ENCODE data around the gene TSPAN15. TPM values are rescaled to one million over a fixed set of nuclear protein-coding genes. Genes with fewer than 3 reads are reported as not detected.
A peak's percentile ranks its signal among the peaks of the same experiment; 100 is the strongest.

Gene TSPAN15
- total RNA-seq, 2 donors from 2014 or later, result 142 to 145 TPM

GRCh38 chr10:69457771-69458237, 6.5 kb downstream of the TSPAN15 start:
- DNase-seq (no peak), ATAC-seq (no peak)
- intact Hi-C loops (cut with DNase I, micrococcal nuclease), result no loop called here

- intact Hi-C loops (cut with DNase I, micrococcal nuclease), result no loop called here
- peak; percentile 78 to 92 for DNase-seq
- peak; percentile 90 for ATAC-seq
Measured at GRCh38 chr10:69458430-69459100, 7.3 kb downstream of the TSPAN15 start.

- intact Hi-C loops (cut with DNase I, micrococcal nuclease), result no loop called here
- ATAC-seq, result peak; percentile 73
- DNase-seq, result peak; percentile 34 to 62
Measured at GRCh38 chr10:69459101-69459790, 8.0 kb downstream of the TSPAN15 start.

- no peak for DNase-seq
- no peak for ATAC-seq
- intact Hi-C loops (cut with DNase I, micrococcal nuclease), result no loop called here
Measured at GRCh38 chr10:69459893-69460575, 8.8 kb downstream of the TSPAN15 start.

- intact Hi-C loops (cut with DNase I, micrococcal nuclease), result no loop called here
- DNase-seq, result no peak
- ATAC-seq, result no peak
Measured at GRCh38 chr10:69460576-69461242, 9.4 kb downstream of the TSPAN15 start.

- intact Hi-C loops (cut with DNase I, micrococcal nuclease), result no loop called here
- no peak for ATAC-seq
- DNase-seq, result no peak
Measured at GRCh38 chr10:69461243-69462025, 10.2 kb downstream of the TSPAN15 start.

GRCh38 chr10:69463886-69464285, 12.6 kb downstream of the TSPAN15 start:
- DNase-seq (no peak), ATAC-seq (no peak)
- intact Hi-C loops (cut with DNase I, micrococcal nuclease), result no loop called here

- intact Hi-C loops (cut with DNase I, micrococcal nuclease), result no loop called here
- ATAC-seq (no peak), DNase-seq (no peak)
Measured at GRCh38 chr10:69464401-69464800, 13.1 kb downstream of the TSPAN15 start.

- intact Hi-C loops (cut with DNase I, micrococcal nuclease), result no loop called here
- ATAC-seq (peak; percentile 76), DNase-seq (peak in 1 of 2 donors; percentile 61)
Measured at GRCh38 chr10:69464801-69465401, 13.6 kb downstream of the TSPAN15 start.

- no peak for ATAC-seq
- intact Hi-C loops (cut with DNase I, micrococcal nuclease), result no loop called here
- DNase-seq, result no peak
Measured at GRCh38 chr10:69465457-69466157, 14.3 kb downstream of the TSPAN15 start.

- ATAC-seq (no peak), DNase-seq (no peak)
Measured at GRCh38 chr10:69466158-69466490, 14.9 kb downstream of the TSPAN15 start.

GRCh38 chr10:69466689-69467088, 15.4 kb downstream of the TSPAN15 start:
- ATAC-seq, result no peak
- intact Hi-C loops (cut with DNase I, micrococcal nuclease), result no loop called here
- DNase-seq, result no peak

More at GRCh38 chr10:69466158-69466490, 14.9 kb downstream of the TSPAN15 start:
- intact Hi-C loops (cut with DNase I, micrococcal nuclease), result no loop called here

- DNase-seq, result no peak
- intact Hi-C loops (cut with DNase I, micrococcal nuclease), result no loop called here
- no peak for ATAC-seq
Measured at GRCh38 chr10:69467928-69468750, 16.9 kb downstream of the TSPAN15 start.

- intact Hi-C loops (cut with DNase I, micrococcal nuclease), result no loop called here
- ATAC-seq (no peak), DNase-seq (no peak)
Measured at GRCh38 chr10:69468751-69469089, 17.5 kb downstream of the TSPAN15 start.

- DNase-seq (no peak), ATAC-seq (no peak)
Measured at GRCh38 chr10:69469976-69470375, 18.7 kb downstream of the TSPAN15 start.

GRCh38 chr10:69470463-69471384, 19.5 kb downstream of the TSPAN15 start:
- ATAC-seq, result no peak
- intact Hi-C loops (cut with DNase I, micrococcal nuclease), result no loop called here
- no peak for DNase-seq

More at GRCh38 chr10:69469976-69470375, 18.7 kb downstream of the TSPAN15 start:
- intact Hi-C loops (cut with DNase I, micrococcal nuclease), result no loop called here
